Adrenal gland (tissue), 12 donors: ENCODE measurements around the gene SOBP. TPM values are rescaled to one million over a fixed set of nuclear protein-coding genes. Genes with fewer than 3 reads are reported as not detected.

Source experiments
- DNase-seq, 7 donors: peaks; one replicate each; pipeline ENCODE4 v3.0.0-alpha.2; 2019 to 2020
- H3K27ac ChIP-seq, 5 donors: fragments of 200-600 bp; sonication (generic) in 4 of 5; 1 replicate in 3 of 5; 2 replicates in 2 of 5; pipeline versions ENCODE4 v1.5.1 to v1.8.0; 2016 to 2020; ENCODE audit warnings: mild to moderate bottlenecking in 1 of 5
- H3K27me3 ChIP-seq: fragments of 200-600 bp; 2 replicates; pipeline ENCODE4 v1.8.0; 2021
- H3K36me3 ChIP-seq, 2 donors: fragments of 200-600 bp; replicated peaks in 1 of 2; 1 replicate in 1 of 2; 2 replicates in 1 of 2; pipeline versions ENCODE4 v1.5.1 to v1.8.0; 2018 to 2022
- H3K4me1 ChIP-seq, 2 donors: fragments of 200-600 bp; replicated peaks in 1 of 2; 1 replicate in 1 of 2; 2 replicates in 1 of 2; pipeline versions ENCODE4 v1.5.1 to v1.8.0; 2018 to 2021
- H3K4me3 ChIP-seq, 4 donors: fragments of 200-600 bp; sonication (generic) in 3 of 4; one replicate each; pipeline ENCODE4 v1.5.1; 2016 to 2018
- H3K9me3 ChIP-seq, 3 donors: fragments of 200-600 bp; sonication (generic) in 1 of 3; replicated peaks in 1 of 3; 1 replicate in 2 of 3; 2 replicates in 1 of 3; pipeline versions ENCODE4 v1.5.1 to v1.8.0; 2016 to 2021
- CTCF ChIP-seq, 6 experiments: fragments of 450-650 bp in 4 of 6; fragments of 200-600 bp in 2 of 6; sonication (generic) in 1 of 6; IDR thresholded peaks; 1 replicate in 5 of 6; 2 replicates in 1 of 6; pipeline versions ENCODE4 v1.5.1 to v1.8.0; 2016 to 2021; ENCODE audit warnings: antibody characterized with exemption in 6 of 6, mild to moderate bottlenecking in 2 of 6, moderate library complexity in 1 of 6
- POLR2A ChIP-seq, 2 donors: fragments of 450-650 bp; IDR thresholded peaks; one replicate each; pipeline ENCODE4 v1.6.1; 2017; ENCODE audit warnings: antibody characterized with exemption in 2 of 2, mild to moderate bottlenecking in 2 of 2, moderate library complexity in 1 of 2
- WGBS, 4 donors: extraction: QIAGEN DNeasy Blood & Tissue Kit in 2 of 4; methylation state at CpG; one replicate each; pipeline versions ENCODE4 v1.1.5 to v1.1.7; 2013 to 2017; 5-methylcytosine and 5-hydroxymethylcytosine counted together
- intact Hi-C, 2 donors: fragments of 100-400 bp; cut with DNase I; formaldehyde crosslinking; loops; one replicate each; pipeline versions ENCODE4 v1.14.1 to v1.15.0; 2022 to 2023
- polyA plus RNA-seq, 3 donors: library from polyadenylated mRNA; stranded (reverse); fragments of 200-250 nt in 2 of 3; fragments of 350-450 nt in 1 of 3; fragmentation: Illumina TruSeq in 1 of 3; extraction: RNeasy Lipid Tissue Mini Kit (QIAGEN cat#74804) in 1 of 3; gene quantifications; one replicate each; pipeline ENCODE4 v1.2.3, GENCODE V29; 2013 to 2014
- total RNA-seq, 9 donors: library from RNA; depleted of rRNA in 4 of 9; stranded (reverse); fragments of >200 nt in 4 of 9; fragments of 120-200 nt in 1 of 9; fragmentation: NEBNext Ultra II Directional in 1 of 9; extraction: Animal tissue kit (Norgen Biotek cat#: 25700) in 1 of 9; gene quantifications; one replicate each; pipeline versions ENCODE4 v1.1.0 to v1.2.4, GENCODE V29; 2013 to 2023
- donor health status: healthy with polysubstance abuse.
- donor health status: Bipolar disorder and iron deficiency.
- donor health status: DM: yes; HTN: yes; CAD: no.
- donor health status: DM: no; HTN: no; CAD: no.
- donor health status: DM: no; HTN: no; CAD: no.
- donor health status: DM: yes; HTN: yes; CAD: no.

SOBP gene
- total and polyA plus RNA-seq, 12 donors, result 5.6 to 25.6 (median 12.5) TPM

GRCh38 chr6:107614828-107615227, 124.9 kb downstream of the SOBP start:
- peaks cover 18 to 20% of the 10 kb centered on the region in 2 donors for H3K4me1 ChIP-seq

GRCh38 chr6:107616775-107617174, 126.9 kb downstream of the SOBP start:
- no peaks in the 10 kb centered on the region for H3K9me3 ChIP-seq
- 86 to 97% (median 90%) methylated on average over 5 to 9 of the region's 9 CpGs for WGBS, 4 donors
- peak overlapping the region in 1 of 5 donors; percentile 13 for H3K27ac ChIP-seq

More at GRCh38 chr6:107614828-107615227, 124.9 kb downstream of the SOBP start:
- intact Hi-C loops, result no loop called here
- H3K4me3 ChIP-seq, result no peak overlapping the region
- DNase-seq, result no peak
- H3K36me3 ChIP-seq, result no peaks in the 10 kb centered on the region
- H3K9me3 ChIP-seq, result no peaks in the 10 kb centered on the region
- 71 to 83% (median 78%) methylated on average over 5 of the region's 5 CpGs for WGBS, 4 donors
- no peak overlapping the region for H3K27ac ChIP-seq
- no peak for TF ChIP-seq POLR2A (IDR thresholded peaks at IDR 0.05)
- TF ChIP-seq CTCF (IDR thresholded peaks at IDR 0.05), result no peak
- H3K27me3 ChIP-seq, result no peaks in the 10 kb centered on the region

GRCh38 chr6:107617341-107617932, 127.5 kb downstream of the SOBP start:
- peak overlapping the region in 1 of 5 donors; percentile 13 for H3K27ac ChIP-seq
- no peak overlapping the region for H3K4me3 ChIP-seq
- no peaks in the 10 kb centered on the region for H3K9me3 ChIP-seq
- no peak for DNase-seq
- no peak for TF ChIP-seq POLR2A (IDR thresholded peaks at IDR 0.05)
- TF ChIP-seq CTCF (IDR thresholded peaks at IDR 0.05), result no peak
- no peaks in the 10 kb centered on the region for H3K36me3 ChIP-seq
- 90 to 98% (median 94%) methylated on average over 6 of the region's 6 CpGs for WGBS, 4 donors
- H3K4me1 ChIP-seq, result peaks cover 9 to 14% of the 10 kb centered on the region in 2 donors
- intact Hi-C loops, result no loop called here
- no peaks in the 10 kb centered on the region for H3K27me3 ChIP-seq

More at GRCh38 chr6:107616775-107617174, 126.9 kb downstream of the SOBP start:
- intact Hi-C loops, result no loop called here
- Histone ChIP-seq H3K27me3 (no peaks in the 10 kb centered on the region), H3K36me3 (no peaks in the 10 kb centered on the region), H3K4me3 (no peak overlapping the region), H3K4me1 (peaks cover 13 to 20% of the 10 kb centered on the region in 2 donors)
- no peak for TF ChIP-seq CTCF (IDR thresholded peaks at IDR 0.05)
- TF ChIP-seq POLR2A (IDR thresholded peaks at IDR 0.05), result no peak
- DNase-seq, result peak in 1 of 7 donors; percentile 72

- 74 to 92% (median 88%) methylated on average over 9 of the region's 9 CpGs for WGBS, 4 donors
- TF ChIP-seq POLR2A (IDR thresholded peaks at IDR 0.05) (no peak), CTCF (IDR thresholded peaks at IDR 0.05) (no peak)
- H3K9me3 ChIP-seq, result no peaks in the 10 kb centered on the region
- H3K27ac ChIP-seq, result no peak overlapping the region
- peaks cover under 1 to 3% of the 10 kb centered on the region in 2 donors for H3K4me1 ChIP-seq
- H3K36me3 ChIP-seq, result no peaks in the 10 kb centered on the region
- intact Hi-C loops, result no loop called here
- no peak for DNase-seq
- no peaks in the 10 kb centered on the region for H3K27me3 ChIP-seq
- H3K4me3 ChIP-seq, result no peak overlapping the region
These were observed 128.8 kb downstream of the SOBP start for GRCh38 chr6:107618672-107619071.
